PC-9 (cell line): ENCODE measurements around the gene EPHA7. TPM values are rescaled to one million over a fixed set of nuclear protein-coding genes. Genes with fewer than 3 reads are reported as not detected.

Source experiments
- BruUV-seq: library from RNA; stranded (reverse); fragments of 400-500 nt; replicated peaks from 2 replicates; lab custom pipeline; 2021; lab: Mats Ljungman, UMichigan
- CTCF ChIA-PET: fragments of 300-600 bp; sonication (Branson Sonifier 250); formaldehyde crosslinking; loops from one replicate; lab custom pipeline; 2022; ENCODE audit warnings: antibody characterized with exemption; lab: Charles Lee
- POLR2A ChIA-PET: fragments of 300-600 bp; sonication (Branson Sonifier 250); formaldehyde crosslinking; loops from one replicate; lab custom pipeline; 2022; ENCODE audit warnings: antibody characterized with exemption; ENCODE audit not compliant: unreplicated experiment; lab: Charles Lee
- DNase-seq, 2 experiments: peaks; one replicate each; pipeline versions ENCODE4 v3.0.0 to v3.0.0-alpha.2; 2015 to 2022; ENCODE audit warnings: mixed read lengths in 1 of 2
- H2AFZ ChIP-seq: fragments of 200-600 bp; sonication (generic); 2 replicates; pipeline ENCODE4 v1.8.1; 2017; ENCODE audit warnings: antibody characterized with exemption
- H3F3A ChIP-seq: fragments of 200-600 bp; sonication (generic); 2 replicates; pipeline ENCODE4 v1.8.1; 2017; ENCODE audit warnings: antibody characterized with exemption, mild to moderate bottlenecking, low read depth; ENCODE audit not compliant: insufficient read depth
- H3K27ac ChIP-seq: fragments of 200-600 bp; sonication (generic); 2 replicates; pipeline ENCODE4 v1.6.1; 2016; ENCODE audit warnings: mixed run types
- H3K27me3 ChIP-seq: fragments of 200-600 bp; sonication (generic); 2 replicates; pipeline ENCODE4 v1.6.1; 2016; ENCODE audit warnings: low read depth, mixed run types; ENCODE audit not compliant: insufficient read depth
- H3K36me3 ChIP-seq: fragments of 200-600 bp; sonication (generic); 2 replicates; pipeline ENCODE4 v1.6.1; 2016; ENCODE audit warnings: low read depth, mixed run types
- H3K4me1 ChIP-seq: fragments of 200-600 bp; sonication (generic); replicated peaks from 2 replicates; pipeline ENCODE4 v1.6.1; 2016; ENCODE audit warnings: mixed run types; ENCODE audit not compliant: insufficient read depth
- H3K4me2 ChIP-seq: fragments of 200-600 bp; sonication (generic); 2 replicates; pipeline ENCODE4 v1.6.1; 2017; ENCODE audit warnings: mixed run types
- H3K4me3 ChIP-seq: fragments of 200-600 bp; sonication (generic); 2 replicates; pipeline ENCODE4 v1.6.1; 2016; ENCODE audit warnings: mixed run types
- H3K79me2 ChIP-seq: fragments of 200-600 bp; sonication (generic); 2 replicates; pipeline ENCODE4 v1.6.1; 2017; ENCODE audit warnings: low read depth, mixed run types
- H3K9me2 ChIP-seq: fragments of 200-600 bp; sonication (generic); 2 replicates; pipeline ENCODE4 v1.8.1; 2017; ENCODE audit warnings: mild to moderate bottlenecking; ENCODE audit not compliant: insufficient read depth
- H3K9me3 ChIP-seq: fragments of 200-600 bp; sonication (generic); 2 replicates; pipeline ENCODE4 v1.8.1; 2016; ENCODE audit warnings: low read depth; ENCODE audit not compliant: insufficient read depth
- H4K20me1 ChIP-seq: fragments of 200-600 bp; sonication (generic); 2 replicates; pipeline ENCODE4 v1.8.1; 2017; ENCODE audit not compliant: insufficient read depth
- EZH2 ChIP-seq: fragments of 200-600 bp; sonication (generic); IDR thresholded peaks from 2 replicates; pipeline ENCODE4 v1.8.0; 2017; ENCODE audit warnings: antibody characterized with exemption, low read depth
- intact Hi-C: fragments of 100-400 bp; cut with micrococcal nuclease; formaldehyde crosslinking; loops from one replicate; pipeline ENCODE4 v1.10.0; 2022; ENCODE audit not compliant: unreplicated experiment
- total RNA-seq: library from RNA; stranded (reverse); gene quantifications from 2 replicates; pipeline ENCODE4 v1.2.3, GENCODE V29; 2021
- TF ChIP-seq, protein P1 (sequence below): fragments of 200-600 bp; sonication (generic); conservative IDR thresholded peaks from 2 replicates; pipeline ENCODE4 v1.6.1; 2017; ENCODE audit warnings: mixed run types, antibody characterized with exemption, mild to moderate bottlenecking, moderate library complexity

Gene EPHA7
- total RNA-seq, 1 experiment from 2014 or later = 0.57 TPM

DNA sequence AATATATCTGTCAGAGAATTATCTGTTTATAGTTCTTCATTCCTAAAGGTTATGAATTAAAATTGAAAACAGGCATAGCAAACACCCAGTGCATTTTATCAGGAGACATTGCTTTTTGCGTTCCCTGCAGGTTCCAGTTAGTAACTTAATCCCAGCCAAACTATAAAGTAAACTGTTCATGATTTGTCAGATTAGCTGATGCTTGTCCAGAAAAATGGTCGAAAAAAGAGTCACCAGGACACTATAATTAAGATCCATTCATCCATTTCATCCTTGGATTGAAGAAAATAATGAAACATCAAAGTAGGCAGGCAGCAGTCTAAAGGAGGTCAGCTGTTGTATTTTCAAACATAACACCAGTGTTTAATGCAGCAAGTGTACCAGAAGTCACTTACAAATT, 75.9 kb downstream of the EPHA7 start:
- Histone ChIP-seq H3K36me3 (no peaks in the 10 kb centered on the region), H3K79me2 (no peaks in the 10 kb centered on the region), H2AFZ (no peak overlapping the region), H3K4me2 (no peak overlapping the region), H3K27ac (no peak overlapping the region), H3K27me3 (no peaks in the 10 kb centered on the region), H3K4me3 (no peak overlapping the region), H3F3A (no peaks in the 10 kb centered on the region), H3K4me1 (no peaks in the 10 kb centered on the region), H4K20me1 (no peaks in the 10 kb centered on the region), H3K9me2 (no peaks in the 10 kb centered on the region), H3K9me3 (no peaks in the 10 kb centered on the region)
- intact Hi-C loops = no loop called here
- TF ChIP-seq, protein P1, sequence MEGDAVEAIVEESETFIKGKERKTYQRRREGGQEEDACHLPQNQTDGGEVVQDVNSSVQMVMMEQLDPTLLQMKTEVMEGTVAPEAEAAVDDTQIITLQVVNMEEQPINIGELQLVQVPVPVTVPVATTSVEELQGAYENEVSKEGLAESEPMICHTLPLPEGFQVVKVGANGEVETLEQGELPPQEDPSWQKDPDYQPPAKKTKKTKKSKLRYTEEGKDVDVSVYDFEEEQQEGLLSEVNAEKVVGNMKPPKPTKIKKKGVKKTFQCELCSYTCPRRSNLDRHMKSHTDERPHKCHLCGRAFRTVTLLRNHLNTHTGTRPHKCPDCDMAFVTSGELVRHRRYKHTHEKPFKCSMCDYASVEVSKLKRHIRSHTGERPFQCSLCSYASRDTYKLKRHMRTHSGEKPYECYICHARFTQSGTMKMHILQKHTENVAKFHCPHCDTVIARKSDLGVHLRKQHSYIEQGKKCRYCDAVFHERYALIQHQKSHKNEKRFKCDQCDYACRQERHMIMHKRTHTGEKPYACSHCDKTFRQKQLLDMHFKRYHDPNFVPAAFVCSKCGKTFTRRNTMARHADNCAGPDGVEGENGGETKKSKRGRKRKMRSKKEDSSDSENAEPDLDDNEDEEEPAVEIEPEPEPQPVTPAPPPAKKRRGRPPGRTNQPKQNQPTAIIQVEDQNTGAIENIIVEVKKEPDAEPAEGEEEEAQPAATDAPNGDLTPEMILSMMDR = no peak
- TF ChIP-seq EZH2 = no peak
- POLR2A ChIA-PET = no interaction called here
- no peak for DNase-seq
- BruUV-seq = no TSS peak
- CTCF ChIA-PET = no interaction called here

GRCh38 chr6:93341900-93342613, 77.3 kb downstream of the EPHA7 start:
- Histone ChIP-seq H3K79me2 (no peaks in the 10 kb centered on the region), H3K4me1 (no peaks in the 10 kb centered on the region), H3K9me2 (no peaks in the 10 kb centered on the region), H4K20me1 (no peaks in the 10 kb centered on the region), H3K27ac (no peak overlapping the region), H3K9me3 (no peaks in the 10 kb centered on the region), H3K27me3 (no peaks in the 10 kb centered on the region), H3K4me2 (no peak overlapping the region), H3K4me3 (no peak overlapping the region), H3K36me3 (no peaks in the 10 kb centered on the region), H2AFZ (no peak overlapping the region), H3F3A (no peaks in the 10 kb centered on the region)
- no peak for DNase-seq
- BruUV-seq = no TSS peak
- ChIA-PET CTCF (no interaction called here), POLR2A (no interaction called here)
- intact Hi-C loops = no loop called here
- TF ChIP-seq EZH2 = no peak
- TF ChIP-seq, protein P1 = no peak

DNA sequence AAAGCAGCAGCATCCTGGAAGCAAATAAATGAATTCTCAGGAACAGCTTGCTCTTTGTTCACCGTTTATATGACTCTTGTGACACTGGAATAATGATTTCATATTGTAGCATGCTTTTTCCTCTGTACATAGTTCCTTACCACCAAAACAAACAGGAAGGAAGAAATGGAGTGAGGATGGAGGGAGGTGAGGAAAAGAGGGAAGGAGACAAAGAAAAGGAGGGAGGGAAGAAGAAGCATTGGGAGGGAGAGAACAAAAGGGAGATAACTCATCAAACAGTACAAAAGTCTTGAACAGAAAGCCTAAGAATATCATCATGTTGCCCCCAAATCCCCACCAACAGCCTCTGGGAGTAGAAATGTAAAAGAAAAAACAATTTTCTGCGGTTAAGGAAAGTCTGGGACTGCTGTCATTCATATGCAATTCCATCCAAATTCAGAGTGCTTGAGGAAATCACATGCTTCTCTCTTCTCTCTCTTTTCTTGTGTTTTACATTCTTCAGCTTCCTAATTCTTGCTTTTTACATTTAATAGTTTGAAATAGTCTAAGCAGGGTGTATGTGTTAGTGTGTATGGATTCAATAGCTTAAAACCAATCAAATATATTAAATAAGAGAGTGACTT, 81.5 kb downstream of the EPHA7 start:
- Histone ChIP-seq H3K4me1 (no peaks in the 10 kb centered on the region), H3F3A (no peaks in the 10 kb centered on the region), H3K79me2 (no peaks in the 10 kb centered on the region), H3K9me2 (no peaks in the 10 kb centered on the region), H3K36me3 (no peaks in the 10 kb centered on the region), H4K20me1 (no peaks in the 10 kb centered on the region), H3K4me2 (no peak overlapping the region), H3K27me3 (no peaks in the 10 kb centered on the region), H2AFZ (no peak overlapping the region), H3K4me3 (no peak overlapping the region), H3K27ac (no peak overlapping the region), H3K9me3 (no peaks in the 10 kb centered on the region)
- CTCF ChIA-PET = no interaction called here
- TF ChIP-seq EZH2 = no peak
- TF ChIP-seq, protein P1 = no peak
- no TSS peak for BruUV-seq
- intact Hi-C loops = no loop called here
- no peak for DNase-seq
- POLR2A ChIA-PET = no interaction called here
